Panc1 (cell line): ENCODE measurements around the gene ECM1.

Source experiments
- CTCF ChIP-seq: fragments of 450-650 bp; IDR thresholded peaks from 2 replicates; pipeline ENCODE4 v1.5.1; 2017; ENCODE audit warnings: mild to moderate bottlenecking
- POLR2AphosphoS5 ChIP-seq: IDR thresholded peaks from 2 replicates; pipeline ENCODE4 v1.6.1; 2012; ENCODE audit warnings: mild to moderate bottlenecking, low read depth, low read length, moderate library complexity
- REST ChIP-seq, 2 experiments: IDR thresholded peaks; 2 replicates each; pipeline ENCODE4 v1.6.1; 2011 to 2012; ENCODE audit warnings: low read depth in 2 of 2, control low read depth in 1 of 2, low read length in 1 of 2, mild to moderate bottlenecking in 1 of 2, moderate library complexity in 1 of 2; ENCODE audit not compliant: insufficient read depth in 1 of 2
- SIN3A ChIP-seq: IDR thresholded peaks from 2 replicates; pipeline ENCODE4 v1.6.1; 2012; ENCODE audit warnings: low read depth, mild to moderate bottlenecking, low read length, moderate library complexity, borderline replicate concordance; ENCODE audit not compliant: insufficient read depth
- TCF7L2 ChIP-seq: IDR thresholded peaks from 2 replicates; pipeline ENCODE4 v1.6.1; 2011; ENCODE audit warnings: mild to moderate bottlenecking, low read depth, low read length, inconsistent platforms

- TF ChIP-seq CTCF (no peak), POLR2AphosphoS5 (no peak), SIN3A (no peak), TCF7L2 (no peak), REST (IDR thresholded peaks at IDR 0.05; ENCODE audit: insufficient read depth in 1 of 2, low read depth in 2 of 2, low read length in 1 of 2) (no peak)
Measured at GRCh38 chr1:150474869-150475268, 33.0 kb upstream of the ECM1 start.
